Omental fat pad (tissue), 4 donors: ENCODE data around the gene EIF5A. TPM values are rescaled to one million over a fixed set of nuclear protein-coding genes. Genes with fewer than 3 reads are reported as not detected.
A peak's percentile ranks its signal among the peaks of the same experiment; 100 is the strongest.

Source experiments
- ATAC-seq: fragments of 150-250 bp; one replicate; pipeline ENCODE4 v1.9.1; 2016; ENCODE audit warnings: mild to moderate bottlenecking, moderate library complexity; ENCODE audit not compliant: low FRiP score
- DNase-seq: peaks from one replicate; pipeline ENCODE4 v3.0.0-alpha.2; 2019; ENCODE audit warnings: low spot score
- CTCF ChIP-seq, 3 donors: fragments of 450-650 bp; IDR thresholded peaks; one replicate each; pipeline ENCODE4 v1.5.1; 2016 to 2017; ENCODE audit warnings: antibody characterized with exemption in 3 of 3, mild to moderate bottlenecking in 3 of 3, moderate library complexity in 2 of 3
- total RNA-seq, 4 donors: library from RNA; depleted of rRNA; stranded (reverse); fragments of >200 nt; gene quantifications; one replicate each; pipeline ENCODE4 v1.1.0, GENCODE V29; 2016

EIF5A gene
- total RNA-seq, 4 donors from 2014 or later: 127 to 408 (median 282) TPM

GRCh38 chr17:7346761-7347614, 39.6 kb downstream of the EIF5A start:
- ATAC-seq (no peak), DNase-seq (no peak)
- TF ChIP-seq CTCF (IDR thresholded peaks at IDR 0.05): no peak

- no peak for DNase-seq
- no peak for ATAC-seq
- TF ChIP-seq CTCF (IDR thresholded peaks at IDR 0.05): no peak
Observed at GRCh38 chr17:7347630-7348477, 40.4 kb downstream of the EIF5A start.

- DNase-seq (no peak), ATAC-seq (no peak)
- no peak for TF ChIP-seq CTCF (IDR thresholded peaks at IDR 0.05)
Observed at GRCh38 chr17:7348478-7349242, 41.2 kb downstream of the EIF5A start.

- TF ChIP-seq CTCF (IDR thresholded peaks at IDR 0.05): peak in 1 of 3 donors; percentile 19
- DNase-seq (peak; percentile 70), ATAC-seq (peak; percentile 65)
Observed at GRCh38 chr17:7351665-7352502, 44.5 kb downstream of the EIF5A start, which contains the start of gene KCTD11. TSS of gene KCTD11 (plus strand) at chr17:7352162.

GRCh38 chr17:7352503-7352889, 45.1 kb downstream of the EIF5A start:
- DNase-seq (no peak), ATAC-seq (no peak)
- no peak for TF ChIP-seq CTCF (IDR thresholded peaks at IDR 0.05)
